Retina (tissue), 1 donor: ENCODE measurements around the gene PRICKLE2.
A peak's percentile ranks its signal among the peaks of the same experiment; 100 is the strongest.

Experiments
- DNase-seq: peaks from one replicate; pipeline ENCODE4 v3.0.0-alpha.2; 2016

PRICKLE2 gene

DNA sequence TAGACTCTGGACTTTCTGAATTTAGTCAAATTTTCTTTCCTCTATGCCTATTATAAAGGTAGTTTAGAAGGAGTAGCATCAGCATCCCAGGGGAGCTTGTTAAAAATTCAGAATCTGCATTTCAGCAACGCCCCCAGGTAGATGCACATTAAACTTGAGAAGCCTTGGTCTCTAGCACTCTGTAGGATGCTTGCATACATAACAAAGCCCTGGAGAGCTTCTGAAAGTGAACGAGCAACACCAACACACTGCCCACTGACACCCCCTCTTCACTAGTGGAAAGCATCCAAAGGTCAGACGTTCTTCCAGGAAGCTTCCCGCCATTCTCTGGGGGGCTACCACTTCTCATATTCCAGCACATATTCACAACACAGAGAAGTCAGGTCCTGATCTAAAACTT is 6.5 kb downstream of the PRICKLE2 start:
- no peak for DNase-seq

DNA sequence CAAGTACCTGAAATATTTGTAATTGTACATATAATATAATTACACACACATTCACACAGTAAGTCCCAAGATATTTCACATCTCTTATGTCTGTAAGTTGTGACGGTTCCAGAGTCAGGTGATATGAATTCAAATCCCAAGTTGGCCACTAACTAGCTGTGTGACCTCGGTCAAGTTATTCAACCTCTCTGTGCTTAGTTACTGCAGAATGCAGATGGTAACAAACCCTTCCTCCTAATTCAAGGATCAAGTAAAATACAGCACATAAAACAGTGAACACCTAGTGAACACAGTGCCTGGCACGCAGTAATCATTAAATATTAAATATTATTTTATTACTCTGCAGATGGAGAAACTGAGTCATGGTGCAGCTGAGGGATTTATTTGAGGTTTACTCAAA is 6.9 kb downstream of the PRICKLE2 start:
- DNase-seq: no peak

DNA sequence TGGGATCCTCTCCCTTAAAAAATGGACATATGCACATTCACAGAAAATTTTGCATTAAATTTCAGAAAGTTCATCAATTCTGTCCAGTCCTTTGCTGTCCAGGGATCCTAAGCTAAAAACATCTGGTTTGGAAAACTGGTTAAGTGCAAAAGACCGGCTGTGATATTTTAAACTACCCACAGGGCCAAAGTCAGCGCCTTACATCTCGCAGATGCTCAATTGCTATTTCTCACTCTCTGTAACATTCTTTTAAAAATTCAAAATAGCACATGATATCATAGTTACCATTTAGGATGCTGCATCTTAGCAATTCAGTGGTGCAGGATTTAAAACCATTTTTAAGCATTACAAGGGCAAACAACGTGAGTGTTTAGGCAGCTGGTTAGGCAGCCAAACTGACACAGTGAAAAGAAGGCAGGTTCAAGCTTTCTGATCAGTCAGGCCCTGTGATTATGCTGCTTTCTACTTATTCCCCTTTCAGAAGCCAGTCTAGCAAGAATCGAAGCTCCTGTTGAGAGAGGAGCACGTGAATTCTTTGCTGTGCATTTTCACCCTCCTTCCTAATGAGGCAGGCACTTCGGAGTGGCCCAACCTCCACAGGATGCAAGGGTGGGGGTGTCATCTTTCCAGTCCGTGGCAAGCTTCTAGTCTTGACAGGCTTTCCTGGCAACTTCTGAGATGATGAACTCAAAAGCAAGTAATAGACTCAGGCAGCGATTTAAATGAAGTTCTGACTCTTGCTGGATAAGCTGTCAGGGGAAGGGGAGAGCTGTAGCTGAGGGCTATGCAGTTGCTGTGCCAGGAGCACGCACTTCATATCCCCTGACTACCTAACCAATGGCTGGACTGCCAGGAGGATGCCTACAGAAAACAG is 8.8 kb downstream of the PRICKLE2 start:
- no peak for DNase-seq

DNA sequence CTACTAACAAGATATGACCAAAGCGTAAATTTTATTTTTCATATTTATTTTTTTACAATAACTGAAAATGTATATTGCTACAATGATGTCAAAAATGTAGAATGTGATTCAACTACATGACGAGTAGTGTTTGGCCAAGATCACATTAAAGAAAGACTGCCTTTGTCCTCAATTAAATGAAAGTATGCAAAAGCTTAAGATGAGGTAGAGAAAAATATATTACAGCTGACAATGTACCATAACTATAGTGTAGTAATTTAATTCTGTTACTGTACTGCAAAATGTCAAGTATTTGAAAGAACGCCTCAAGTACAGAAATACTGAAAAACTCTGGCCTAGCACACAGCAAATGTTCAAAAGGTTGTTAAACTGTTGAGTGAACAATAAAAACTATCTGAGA is 9.7 kb downstream of the PRICKLE2 start:
- no peak for DNase-seq

GRCh38 chr3:64215103-64215502 is 10.2 kb downstream of the PRICKLE2 start:
- no peak for DNase-seq

GRCh38 chr3:64214381-64215018 is 10.8 kb downstream of the PRICKLE2 start:
- DNase-seq: no peak

DNA sequence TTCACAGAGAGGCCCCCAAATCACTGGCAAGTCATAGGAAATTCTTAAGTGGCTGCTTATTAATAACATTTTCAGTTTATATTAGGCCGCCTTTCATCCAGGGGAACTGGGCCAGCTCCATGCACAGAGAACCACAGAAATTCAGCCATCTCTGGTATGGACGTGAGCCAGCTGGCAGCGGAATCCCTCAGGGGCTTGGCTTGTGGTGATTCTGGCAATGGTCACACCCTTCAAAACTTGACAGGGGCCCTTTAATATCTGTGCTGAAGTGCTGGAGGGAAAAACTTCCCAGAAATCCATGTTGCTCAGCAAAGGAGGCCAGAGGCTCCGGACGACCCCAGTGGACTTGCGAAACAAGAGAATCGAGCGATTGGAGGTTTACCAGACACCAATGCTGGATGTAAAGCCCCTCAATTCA is 11.3 kb downstream of the PRICKLE2 start:
- no peak for DNase-seq

GRCh38 chr3:64213224-64213878 is 11.9 kb downstream of the PRICKLE2 start:
- no peak for DNase-seq

DNA sequence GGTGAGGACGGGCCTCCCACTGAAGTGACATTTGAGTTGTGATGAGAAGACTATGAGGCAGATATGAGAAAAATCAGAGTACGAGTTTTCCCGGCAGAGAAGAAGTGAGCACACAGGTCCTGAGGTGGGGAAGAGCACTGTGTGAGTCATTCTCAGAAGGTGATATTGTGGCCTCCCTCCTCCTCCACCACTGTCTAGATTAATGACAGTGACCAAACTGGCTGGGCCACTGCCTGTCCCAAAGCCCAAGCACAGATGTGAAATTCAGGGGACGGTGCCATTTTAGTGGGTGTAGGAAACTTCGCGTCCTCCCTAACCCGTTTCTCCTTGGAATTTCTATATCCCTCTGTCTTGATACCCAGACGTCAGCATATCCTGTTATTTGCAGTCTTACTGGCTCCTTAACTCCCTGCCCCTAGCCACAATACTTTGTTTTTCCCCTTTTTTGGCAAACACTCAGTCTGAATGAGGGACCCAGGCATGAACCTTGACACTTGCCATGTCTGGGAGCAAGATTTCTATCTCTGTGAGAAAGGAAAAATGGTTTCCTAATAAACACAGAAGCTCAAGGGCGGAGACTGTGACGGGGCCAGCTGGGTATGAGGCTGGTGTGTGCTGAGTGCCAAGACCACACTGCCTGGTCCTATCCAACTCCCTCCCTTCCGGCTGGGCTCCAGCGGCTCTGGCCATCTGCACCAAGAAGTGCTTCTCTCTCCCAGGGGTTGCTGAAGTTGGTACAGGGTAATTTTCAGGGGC is 15.2 kb downstream of the PRICKLE2 start:
- DNase-seq: no peak

GRCh38 chr3:64207289-64208080 is 17.8 kb downstream of the PRICKLE2 start:
- DNase-seq: no peak

DNA sequence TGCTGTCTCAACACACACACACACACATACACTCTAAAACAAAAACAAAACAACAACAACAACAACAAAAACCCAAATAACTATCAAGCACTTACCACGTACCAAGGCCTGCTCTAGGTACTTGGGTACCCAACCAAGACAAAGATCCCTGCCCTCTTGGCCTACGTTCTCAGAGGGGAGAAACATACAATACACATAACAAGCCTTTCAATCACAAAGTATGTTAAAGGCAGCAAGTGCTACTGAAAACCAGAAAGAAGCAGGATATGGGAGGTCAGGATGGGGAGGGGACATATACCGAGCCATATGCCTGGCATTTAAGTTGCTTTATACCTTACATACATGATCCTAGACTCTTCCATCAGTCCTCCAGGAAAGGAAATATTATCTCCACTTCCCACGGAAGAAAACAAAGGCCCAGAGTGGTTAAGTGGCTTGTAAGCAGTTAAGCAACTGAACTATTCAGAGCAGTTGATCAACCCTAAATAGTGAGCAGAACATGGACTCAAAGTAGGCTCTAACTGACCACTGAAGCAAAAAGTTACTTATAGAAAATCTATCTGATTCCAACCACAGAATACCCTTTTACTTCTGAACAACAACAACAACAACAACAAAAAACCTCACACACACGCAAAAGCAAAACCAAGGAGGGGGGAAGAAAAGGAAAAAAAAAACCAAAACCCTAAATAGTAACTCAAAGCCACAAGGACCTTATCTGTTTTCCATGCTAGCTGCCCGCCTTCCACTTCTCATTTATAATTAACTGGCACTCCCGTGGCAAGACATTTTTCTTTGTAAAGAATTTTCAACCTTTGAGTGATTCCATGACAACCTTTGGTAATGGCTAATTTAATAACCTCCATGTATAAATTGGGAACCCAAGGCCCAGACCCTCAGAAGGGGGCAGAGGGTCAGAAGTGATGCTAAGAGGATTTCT is 21.0 kb downstream of the PRICKLE2 start:
- no peak for DNase-seq

- DNase-seq: no peak
These were observed 22.1 kb downstream of the PRICKLE2 start for GRCh38 chr3:64203216-64203615.

- DNase-seq: no peak
These were observed 25.3 kb downstream of the PRICKLE2 start for GRCh38 chr3:64199932-64200331.

DNA sequence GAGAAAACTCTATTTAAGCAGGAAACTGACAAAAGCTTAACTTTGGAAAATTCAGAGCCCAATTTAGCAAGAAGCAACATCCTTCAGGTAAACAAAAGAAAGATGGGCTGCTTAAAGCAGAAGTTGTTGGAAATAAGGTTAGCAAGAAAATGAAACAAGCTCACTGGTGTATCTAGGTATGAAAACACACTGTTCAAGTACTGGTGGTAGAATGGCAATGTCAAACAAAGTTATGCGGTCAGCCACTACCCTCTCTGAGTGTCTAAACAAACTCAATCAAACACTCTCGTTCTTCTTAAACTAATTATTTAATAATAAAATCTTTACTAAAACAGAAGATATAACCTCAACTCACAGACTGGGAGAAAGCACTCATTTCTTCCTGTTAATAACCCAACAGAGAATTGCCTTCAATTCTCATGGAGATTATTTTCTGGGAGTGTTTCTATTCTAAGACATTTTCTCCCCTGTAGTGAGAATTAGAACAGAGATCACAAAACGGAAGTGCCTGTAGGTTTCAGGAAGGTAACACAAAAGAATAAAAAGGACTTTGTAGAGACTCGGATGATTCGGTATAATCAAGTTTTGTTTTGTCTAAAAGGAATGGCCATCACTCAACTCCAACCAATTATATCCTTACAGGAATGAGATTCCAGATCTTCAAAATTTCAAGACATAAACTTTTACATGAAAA is 28.9 kb downstream of the PRICKLE2 start:
- DNase-seq: no peak

- DNase-seq: no peak
These were observed 29.5 kb downstream of the PRICKLE2 start for GRCh38 chr3:64195789-64196188.

DNA sequence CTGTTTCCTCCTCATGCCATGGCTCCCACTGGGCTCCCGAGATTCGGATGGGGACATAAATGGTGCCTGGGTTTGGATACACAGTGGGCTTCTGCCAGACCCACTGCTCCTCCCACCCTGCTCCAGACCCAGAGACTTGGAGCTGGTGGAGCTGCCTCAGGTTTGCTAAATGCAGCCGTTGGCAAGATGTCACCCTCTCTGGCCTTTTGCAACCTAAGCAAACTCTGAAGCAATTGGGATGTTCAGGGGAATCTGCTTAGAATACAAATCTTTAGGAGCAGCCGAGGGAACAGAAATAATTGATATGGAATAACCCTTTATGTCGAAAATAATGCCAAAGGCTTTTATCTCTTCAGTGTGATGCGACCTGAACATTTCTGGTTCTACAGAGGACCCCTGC is 33.4 kb downstream of the PRICKLE2 start:
- DNase-seq: no peak

- no peak for DNase-seq
These were observed 34.5 kb downstream of the PRICKLE2 start for GRCh38 chr3:64190517-64191515.

- DNase-seq: peak; percentile 11
These were observed 36.3 kb downstream of the PRICKLE2 start for GRCh38 chr3:64188810-64189560.
